Gastroesophageal sphincter (tissue), 4 donors: ENCODE measurements around the gene SGTA. TPM values are rescaled to one million over a fixed set of nuclear protein-coding genes. Genes with fewer than 3 reads are reported as not detected.
"Not testable (repeated sequence)": the region's sequence is repeated elsewhere in the genome, so short reads cannot be mapped to it uniquely, and the experiment has no call there.

Experiments used
- ATAC-seq: fragments of 150-250 bp; one replicate; pipeline ENCODE4 v1.9.1; 2016; ENCODE audit warnings: mild to moderate bottlenecking, moderate library complexity
- H3K27ac ChIP-seq, 4 donors: fragments of 200-600 bp; sonication (generic) in 3 of 4; 1 replicate in 3 of 4; 2 replicates in 1 of 4; pipeline ENCODE4 v1.5.1; 2016 to 2019
- H3K27me3 ChIP-seq: fragments of 200-600 bp; sonication (generic); one replicate; pipeline ENCODE4 v1.5.1; 2019
- H3K36me3 ChIP-seq, 2 donors: fragments of 200-600 bp; sonication (generic); one replicate each; pipeline ENCODE4 v1.5.1; 2019; ENCODE audit warnings: control low read depth in 1 of 2
- H3K4me1 ChIP-seq, 3 donors: fragments of 200-600 bp; sonication (generic); 1 replicate in 2 of 3; 2 replicates in 1 of 3; pipeline ENCODE4 v1.5.1; 2016 to 2019; ENCODE audit warnings: control low read depth in 2 of 3
- H3K4me3 ChIP-seq, 2 donors: fragments of 200-600 bp; sonication (generic); one replicate each; pipeline ENCODE4 v1.5.1; 2019; ENCODE audit warnings: mild to moderate bottlenecking in 1 of 2, moderate library complexity in 1 of 2
- H3K9me3 ChIP-seq, 3 donors: fragments of 200-600 bp; sonication (generic); one replicate each; pipeline ENCODE4 v1.5.1; 2017 to 2019; ENCODE audit warnings: control low read depth in 2 of 3
- CTCF ChIP-seq, 4 experiments: fragments of 200-600 bp in 2 of 4; fragments of 450-650 bp in 2 of 4; sonication (generic) in 1 of 4; IDR thresholded peaks; one replicate each; pipeline ENCODE4 v1.5.1; 2017 to 2019; ENCODE audit warnings: antibody characterized with exemption in 4 of 4, mild to moderate bottlenecking in 2 of 4, moderate library complexity in 2 of 4
- EP300 ChIP-seq: sonication (generic); formaldehyde crosslinking; IDR thresholded peaks from one replicate; pipeline ENCODE4 v1.6.1; 2017; ENCODE audit warnings: antibody characterized with exemption, mild to moderate bottlenecking
- POLR2A ChIP-seq, 2 donors: fragments of 450-650 bp; IDR thresholded peaks; one replicate each; pipeline ENCODE4 v1.6.1; 2017; ENCODE audit warnings: antibody characterized with exemption in 2 of 2, mild to moderate bottlenecking in 2 of 2, moderate library complexity in 1 of 2
- POLR2AphosphoS5 ChIP-seq: sonication (generic); formaldehyde crosslinking; IDR thresholded peaks from one replicate; pipeline ENCODE4 v1.6.1; 2017; ENCODE audit warnings: antibody characterized with exemption
- WGBS, 2 donors: methylation state at CpG; one replicate each; pipeline ENCODE4 v1.1.5; 2018; ENCODE audit warnings: low coverage in 1 of 2; 5-methylcytosine and 5-hydroxymethylcytosine counted together
- total RNA-seq, 4 donors: library from RNA; depleted of rRNA; stranded (reverse); fragments of >200 nt; gene quantifications; one replicate each; pipeline ENCODE4 v1.1.0, GENCODE V29; 2016

Gene SGTA
- total RNA-seq, 4 donors from 2014 or later = 45.3 to 65.5 (median 47.2) TPM

DNA sequence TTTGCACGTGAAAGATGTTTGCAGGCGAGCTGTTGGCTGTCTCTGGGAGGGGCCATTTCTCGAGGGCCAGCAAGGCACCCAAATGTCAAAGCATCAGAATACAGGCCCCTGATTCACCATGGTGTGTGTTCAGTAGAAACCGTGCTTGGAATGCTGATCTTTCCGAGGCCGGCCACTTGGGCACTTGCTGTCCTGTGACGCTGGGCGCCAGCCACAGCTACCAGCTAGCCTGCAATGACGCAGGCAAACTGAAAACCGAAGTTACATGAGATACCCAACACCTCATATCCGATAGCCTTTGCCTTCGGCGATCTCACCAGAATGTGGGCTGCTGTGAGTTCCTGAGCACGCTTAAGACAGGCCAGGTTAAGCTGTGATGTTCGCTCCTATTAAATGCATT is 14.2 kb upstream of the SGTA start:
- no peaks in the 10 kb centered on the region for H3K4me1 ChIP-seq
- no peak for TF ChIP-seq CTCF (IDR thresholded peaks at IDR 0.05)
- no peak for TF ChIP-seq EP300
- no peak for TF ChIP-seq POLR2AphosphoS5
- H3K27me3 ChIP-seq = no peaks in the 10 kb centered on the region
- no peak overlapping the region for H3K27ac ChIP-seq
- WGBS, 2 donors = 88 to 100% methylated on average over 5 to 6 of the region's 15 CpGs
- H3K36me3 ChIP-seq = peaks cover 0 to 99% of the 10 kb centered on the region in 2 donors
- H3K9me3 ChIP-seq = no peaks in the 10 kb centered on the region
- no peak for ATAC-seq
- no peak overlapping the region for H3K4me3 ChIP-seq

- Histone ChIP-seq H3K36me3 (peaks cover 0 to 100% of the 10 kb centered on the region in 2 donors), H3K4me1 (no peaks in the 10 kb centered on the region), H3K4me3 (no peak overlapping the region), H3K27ac (no peak overlapping the region), H3K9me3 (no peaks in the 10 kb centered on the region), H3K27me3 (no peaks in the 10 kb centered on the region)
- WGBS, 2 donors = 92 to 94% methylated on average over 4 to 5 of the region's 23 CpGs
- TF ChIP-seq CTCF (IDR thresholded peaks at IDR 0.05) (no peak), EP300 (no peak), POLR2A (IDR thresholded peaks at IDR 0.05) (no peak), POLR2AphosphoS5 (no peak)
- no peak for ATAC-seq
These were observed 13.7 kb upstream of the SGTA start for GRCh38 chr19:2796659-2797266.

DNA sequence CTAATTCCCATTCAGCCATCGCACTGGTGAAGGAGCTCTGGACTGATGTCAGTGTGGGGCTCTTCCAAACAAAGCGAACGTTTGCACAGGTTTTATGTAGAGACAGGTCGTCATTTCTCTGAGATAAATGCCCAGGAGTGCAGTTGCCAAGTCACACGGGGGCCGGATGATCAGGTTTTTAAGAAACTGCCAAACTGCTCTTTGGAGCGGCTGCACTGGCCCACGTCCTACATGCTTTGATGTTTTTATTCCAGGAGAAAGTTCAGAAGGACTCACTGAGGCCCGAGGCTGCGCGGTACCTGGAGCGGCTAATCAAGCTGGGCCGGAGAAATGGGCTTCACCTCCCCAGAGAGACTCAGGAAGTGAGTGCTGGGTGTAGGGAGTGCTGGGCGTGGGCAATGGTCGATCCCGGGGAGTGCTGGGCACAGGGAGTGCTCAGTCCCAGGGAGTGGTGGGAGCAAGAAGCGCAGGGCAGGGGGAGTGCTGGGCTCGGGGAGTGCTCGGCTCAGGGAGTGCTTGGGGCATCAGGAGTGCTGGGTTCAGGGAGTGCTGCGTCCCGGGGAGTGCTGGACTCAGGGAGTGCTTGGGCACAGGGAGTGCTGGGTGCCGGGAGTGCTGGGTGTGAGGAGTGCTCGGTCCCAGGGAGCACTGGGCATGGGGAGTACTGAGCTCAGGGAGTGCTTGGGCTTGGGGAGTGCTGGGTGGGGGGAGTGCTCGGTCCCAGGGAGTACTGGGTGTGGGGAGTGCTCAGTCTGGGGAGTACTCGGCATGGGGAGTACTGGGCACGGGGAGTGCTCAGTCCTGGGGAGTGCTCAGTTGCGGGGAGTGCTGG is 13.0 kb upstream of the SGTA start:
- no peak overlapping the region for H3K4me3 ChIP-seq
- TF ChIP-seq EP300 (no peak), POLR2A (IDR thresholded peaks at IDR 0.05) (no peak), CTCF (IDR thresholded peaks at IDR 0.05) (no peak), POLR2AphosphoS5 (no peak)
- ATAC-seq = no peak
- 90 to 93% methylated on average over 6 to 8 of the region's 27 CpGs for WGBS, 2 donors
- no peak overlapping the region for H3K27ac ChIP-seq
- peaks cover 0 to 100% of the 10 kb centered on the region in 2 donors for H3K36me3 ChIP-seq
- H3K27me3 ChIP-seq = no peaks in the 10 kb centered on the region
- no peaks in the 10 kb centered on the region for H3K9me3 ChIP-seq
- H3K4me1 ChIP-seq = no peaks in the 10 kb centered on the region

DNA sequence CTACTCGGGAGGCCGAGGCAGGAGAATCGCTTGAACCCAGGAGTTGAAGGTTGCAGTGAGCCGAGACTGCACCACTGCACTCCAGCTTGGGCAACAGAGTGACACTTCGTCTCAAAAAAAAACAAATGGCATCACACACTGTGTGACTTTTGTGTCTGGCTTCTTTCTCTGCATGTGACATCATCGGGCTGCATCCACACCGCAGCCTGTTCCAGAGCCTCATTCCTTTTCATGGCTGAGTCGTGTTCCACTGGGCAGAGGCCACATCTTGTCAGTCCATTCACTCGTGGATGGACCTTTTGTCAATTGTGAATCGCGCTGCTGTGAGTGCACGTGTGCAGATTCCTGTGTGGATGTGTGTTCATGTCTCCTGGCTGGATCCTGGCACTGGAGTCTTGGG is 10.5 kb upstream of the SGTA start:
- no peaks in the 10 kb centered on the region for H3K9me3 ChIP-seq
- peaks cover 0 to 87% of the 10 kb centered on the region in 2 donors for H3K36me3 ChIP-seq
- no peak for ATAC-seq
- WGBS, 2 donors = 95 to 98% methylated on average over 8 to 12 of the region's 12 CpGs
- no peak for TF ChIP-seq CTCF (IDR thresholded peaks at IDR 0.05)
- no peak for TF ChIP-seq EP300
- no peak for TF ChIP-seq POLR2A (IDR thresholded peaks at IDR 0.05)
- TF ChIP-seq POLR2AphosphoS5 = no peak
- H3K4me1 ChIP-seq = no peaks in the 10 kb centered on the region
- no peaks in the 10 kb centered on the region for H3K27me3 ChIP-seq
- H3K27ac ChIP-seq = no peak overlapping the region
- no peak overlapping the region for H3K4me3 ChIP-seq

GRCh38 chr19:2793126-2793525 is 10.1 kb upstream of the SGTA start:
- peaks cover 0 to 82% of the 10 kb centered on the region in 2 donors for H3K36me3 ChIP-seq
- no peaks in the 10 kb centered on the region for H3K27me3 ChIP-seq
- WGBS, 2 donors = 98 to 100% methylated on average over 5 to 7 of the region's 7 CpGs
- no peak overlapping the region for H3K27ac ChIP-seq
- TF ChIP-seq POLR2AphosphoS5 (no peak), EP300 (no peak), POLR2A (IDR thresholded peaks at IDR 0.05) (no peak), CTCF (IDR thresholded peaks at IDR 0.05) (no peak)
- no peak for ATAC-seq
- H3K4me1 ChIP-seq = no peaks in the 10 kb centered on the region
- H3K9me3 ChIP-seq = no peaks in the 10 kb centered on the region
- H3K4me3 ChIP-seq = no peak overlapping the region

DNA sequence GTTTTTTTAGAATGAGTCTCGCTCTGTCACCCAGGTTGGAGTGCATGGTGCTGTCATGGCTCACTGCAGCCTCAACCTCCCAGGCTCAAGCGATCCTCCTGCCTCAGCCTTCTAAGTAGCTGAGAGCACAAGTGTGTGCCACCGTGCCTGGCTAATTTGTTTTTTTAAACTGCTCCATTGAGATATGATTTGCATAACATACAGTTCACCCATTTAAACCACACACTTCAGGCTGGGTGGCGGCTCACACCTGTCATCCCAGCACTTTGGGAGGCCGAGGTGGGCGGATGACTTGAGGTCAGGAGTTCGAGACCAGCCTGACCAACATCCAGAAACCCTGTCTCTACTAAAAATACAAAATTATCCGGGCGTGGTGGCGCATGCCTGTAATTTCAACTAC is 9.6 kb upstream of the SGTA start:
- H3K27me3 ChIP-seq, H3K27ac ChIP-seq, H3K4me3 ChIP-seq, H3K4me1 ChIP-seq, ATAC-seq, H3K9me3 ChIP-seq: not testable (repeated sequence)
- 91 to 100% methylated on average over 2 to 10 of the region's 10 CpGs for WGBS, 2 donors
- peaks cover 0 to 78% of the 10 kb centered on the region in 2 donors for H3K36me3 ChIP-seq
